ENCODE data around the gene MAST4.

- TF ChIP-seq POLR2A (IDR thresholded peaks at IDR 0.05), result no peak
- no peak for TF ChIP-seq CTCF (IDR thresholded peaks at IDR 0.05)
- no peak for TF ChIP-seq POLR2AphosphoS5 (IDR thresholded peaks at IDR 0.05)
These were observed 466.9 kb downstream of the MAST4 start for GRCh38 chr5:67063055-67063454.
